SH-SY5Y (cell line): ENCODE data around the gene TNS3.

ENCODE experiments used
- GATA2 ChIP-seq: IDR thresholded peaks from 2 replicates; pipeline ENCODE4 v1.6.1; 2011; ENCODE audit warnings: mild to moderate bottlenecking, low read depth, low read length
- GATA3 ChIP-seq: IDR thresholded peaks from 2 replicates; pipeline ENCODE4 v1.6.1; 2011; ENCODE audit warnings: low read depth, mild to moderate bottlenecking, low read length, moderate library complexity

- no peak for TF ChIP-seq GATA2
- no peak for TF ChIP-seq GATA3
Measured at GRCh38 chr7:47456210-47456955, 125.5 kb downstream of the TNS3 start.
